Activated effector memory CD4-positive, alpha-beta T cell treated with Interleukin-2 at 50 U/mL for 16 hours (primary cell): ENCODE data around the gene FOXL2NB.

Experiments used
- DNase-seq: peaks from one replicate; pipeline ENCODE4 v3.0.0-alpha.2; 2020

Gene FOXL2NB

DNA sequence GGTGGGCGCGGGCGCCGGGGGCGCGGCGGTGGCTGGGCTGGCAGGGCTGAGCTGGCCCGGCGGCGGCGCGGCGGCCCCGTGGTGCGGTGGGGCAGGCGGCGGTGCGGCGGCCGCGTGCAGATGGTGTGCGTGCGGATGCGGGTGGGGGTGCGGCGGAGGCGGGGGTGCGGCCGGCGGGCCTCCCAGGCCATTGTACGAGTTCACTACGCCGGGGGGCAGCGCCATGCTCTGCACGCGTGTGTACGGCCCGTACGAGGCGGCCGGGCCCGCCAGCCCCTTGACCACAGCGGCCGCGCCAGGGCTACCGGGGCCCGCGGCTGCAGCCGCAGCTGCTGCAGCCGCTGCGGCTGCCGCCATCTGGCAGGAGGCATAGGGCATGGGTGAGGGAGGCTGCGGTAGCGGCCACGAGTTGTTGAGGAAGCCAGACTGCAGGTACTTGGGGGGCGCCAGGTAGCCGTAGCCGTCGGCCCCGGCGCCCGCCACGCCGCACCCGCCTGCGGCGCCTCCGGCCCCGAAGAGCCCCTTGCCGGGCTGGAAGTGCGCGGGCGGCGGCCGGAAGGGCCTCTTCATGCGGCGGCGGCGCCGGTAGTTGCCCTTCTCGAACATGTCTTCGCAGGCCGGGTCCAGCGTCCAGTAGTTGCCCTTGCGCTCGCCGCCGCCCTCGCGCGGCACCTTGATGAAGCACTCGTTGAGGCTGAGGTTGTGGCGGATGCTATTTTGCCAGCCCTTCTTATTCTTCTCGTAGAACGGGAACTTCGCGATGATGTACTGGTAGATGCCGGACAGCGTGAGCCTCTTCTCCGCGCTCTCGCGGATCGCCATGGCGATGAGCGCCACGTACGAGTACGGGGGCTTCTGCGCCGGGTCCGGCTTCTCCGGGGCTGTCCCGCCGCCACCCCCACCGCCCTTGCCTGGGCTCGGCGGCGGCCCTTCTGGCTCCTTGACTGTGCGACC, 1.0 kb upstream of the FOXL2NB start:
- no peak for DNase-seq

- DNase-seq, result no peak
These were observed 591 bp downstream of the FOXL2NB start for GRCh38 chr3:138947495-138948121.

- DNase-seq, result no peak
These were observed 1.5 kb downstream of the FOXL2NB start for GRCh38 chr3:138948371-138949001.

DNA sequence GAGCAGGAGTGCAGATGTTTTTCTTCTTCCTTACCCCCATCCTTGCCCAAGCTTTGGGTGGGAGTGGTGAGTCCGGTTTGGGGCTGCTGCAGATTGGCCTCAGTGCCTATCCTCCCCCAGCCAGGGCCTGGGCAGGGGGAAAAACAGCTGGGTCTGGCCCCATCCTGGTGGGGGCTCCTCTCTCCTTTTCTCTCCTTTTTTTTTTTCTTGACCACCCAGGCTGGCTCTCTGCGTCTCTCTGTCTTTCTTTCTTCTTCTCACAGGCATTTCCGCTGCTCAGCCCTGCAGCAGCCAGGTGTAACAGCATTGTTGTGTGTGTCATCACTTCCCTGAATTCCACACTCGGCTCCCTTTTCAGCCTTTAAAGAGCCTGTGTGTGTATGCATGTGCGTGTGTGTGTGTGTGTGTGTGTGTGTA, 2.0 kb downstream of the FOXL2NB start:
- DNase-seq, result no peak

DNA sequence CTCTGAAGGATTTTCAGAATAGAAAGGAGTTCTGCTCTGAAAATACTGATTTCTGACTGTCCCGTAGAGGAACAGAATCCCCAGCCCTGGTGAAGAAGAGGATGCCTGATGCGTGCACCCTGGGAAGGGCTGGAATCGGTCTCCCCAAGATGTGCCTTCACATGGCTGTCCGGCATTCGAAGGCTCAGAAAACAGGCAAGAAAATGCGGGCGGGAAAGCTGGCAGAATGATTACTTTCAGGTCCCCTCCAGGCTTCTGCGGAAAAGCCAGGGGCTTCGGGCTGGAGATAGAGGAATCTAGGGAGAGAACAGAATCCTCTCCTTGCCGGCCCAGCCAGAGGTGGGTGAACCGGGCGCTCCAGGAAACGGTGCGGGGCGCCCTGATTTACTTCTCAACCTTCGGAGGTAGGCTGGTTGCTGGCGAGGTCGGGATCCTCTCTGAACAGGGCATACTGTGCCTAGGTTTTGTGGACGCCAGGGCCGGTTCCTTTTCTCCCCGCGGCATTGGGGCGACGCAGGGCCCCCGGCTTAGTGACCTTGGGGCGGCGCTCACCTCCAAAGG, 2.5 kb downstream of the FOXL2NB start:
- no peak for DNase-seq

GRCh38 chr3:138950006-138950644, 3.1 kb downstream of the FOXL2NB start:
- DNase-seq, result no peak

GRCh38 chr3:138950701-138951100, 3.7 kb downstream of the FOXL2NB start:
- DNase-seq, result no peak

- DNase-seq, result no peak
These were observed 13.4 kb downstream of the FOXL2NB start for GRCh38 chr3:138960417-138960852.

DNA sequence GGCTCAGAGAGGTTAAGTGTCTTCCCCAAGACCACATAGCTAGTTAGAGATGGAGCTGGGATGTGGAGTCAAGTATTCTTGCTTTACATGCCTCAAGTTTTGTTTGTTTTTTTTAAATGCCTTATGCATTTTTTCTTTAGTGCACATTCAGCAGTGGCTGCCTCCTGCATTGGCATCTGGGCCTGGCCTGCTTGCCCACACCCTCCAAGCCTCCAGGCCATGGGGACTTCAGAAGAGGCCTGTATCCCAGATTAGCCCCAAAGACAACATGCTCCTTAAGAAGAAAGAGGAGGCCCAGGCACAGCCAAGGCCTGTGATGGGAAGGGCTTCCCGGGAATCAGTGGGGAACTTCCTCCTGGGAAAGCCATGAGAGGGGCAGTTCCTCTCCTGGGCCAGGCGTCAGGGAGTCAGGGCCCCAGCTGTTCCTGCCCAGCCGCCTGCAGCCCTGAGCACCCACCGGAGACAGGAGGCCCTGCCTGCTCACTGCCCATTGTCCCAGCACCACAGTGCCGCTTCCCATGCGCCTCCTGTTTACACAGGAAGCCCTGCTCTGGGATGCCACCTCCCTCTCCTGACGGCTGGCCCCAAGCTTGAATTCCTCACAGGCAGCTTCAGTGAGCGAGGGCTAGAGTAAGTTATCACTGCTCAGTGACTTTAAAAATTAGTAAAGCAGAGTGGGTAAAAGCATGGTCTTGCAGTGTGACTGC, 16.0 kb downstream of the FOXL2NB start:
- no peak for DNase-seq

- DNase-seq, result no peak
These were observed 17.2 kb downstream of the FOXL2NB start for GRCh38 chr3:138964264-138964663.

- DNase-seq, result no peak
These were observed 17.9 kb downstream of the FOXL2NB start for GRCh38 chr3:138964923-138965322.

DNA sequence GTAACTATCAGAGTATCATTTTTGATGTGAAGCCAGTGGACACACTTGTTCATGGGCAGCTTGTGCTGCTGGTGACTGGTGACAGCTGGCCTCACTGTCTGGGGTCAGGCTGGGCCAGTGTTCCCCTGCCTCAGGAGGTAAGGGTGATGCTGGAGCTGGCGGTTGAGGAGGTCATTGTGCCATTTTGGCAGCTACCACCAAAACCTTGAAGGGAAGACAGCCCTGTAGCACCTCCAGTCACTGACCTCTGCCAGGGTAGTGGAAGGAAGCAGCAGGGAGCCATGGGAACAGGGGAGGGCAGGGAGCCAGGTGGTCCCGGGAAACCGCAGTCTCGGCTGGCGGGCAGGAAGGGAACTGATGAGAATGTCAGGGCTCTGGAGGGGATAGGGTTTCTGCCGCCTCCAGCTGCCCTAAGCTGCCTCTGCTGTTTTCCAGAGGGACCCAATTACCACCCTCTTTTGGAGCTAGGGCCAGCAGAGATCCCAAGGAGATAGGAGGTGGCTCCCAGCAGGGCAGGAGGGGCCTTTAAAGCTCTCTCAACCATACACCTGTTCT, 24.8 kb downstream of the FOXL2NB start:
- no peak for DNase-seq

GRCh38 chr3:138972941-138973340, 25.9 kb downstream of the FOXL2NB start:
- no peak for DNase-seq

- DNase-seq, result no peak
These were observed 27.4 kb downstream of the FOXL2NB start for GRCh38 chr3:138974462-138974861.

- no peak for DNase-seq
These were observed 28.3 kb downstream of the FOXL2NB start for GRCh38 chr3:138975351-138975750.

GRCh38 chr3:138976047-138976446, 29.0 kb downstream of the FOXL2NB start:
- no peak for DNase-seq

DNA sequence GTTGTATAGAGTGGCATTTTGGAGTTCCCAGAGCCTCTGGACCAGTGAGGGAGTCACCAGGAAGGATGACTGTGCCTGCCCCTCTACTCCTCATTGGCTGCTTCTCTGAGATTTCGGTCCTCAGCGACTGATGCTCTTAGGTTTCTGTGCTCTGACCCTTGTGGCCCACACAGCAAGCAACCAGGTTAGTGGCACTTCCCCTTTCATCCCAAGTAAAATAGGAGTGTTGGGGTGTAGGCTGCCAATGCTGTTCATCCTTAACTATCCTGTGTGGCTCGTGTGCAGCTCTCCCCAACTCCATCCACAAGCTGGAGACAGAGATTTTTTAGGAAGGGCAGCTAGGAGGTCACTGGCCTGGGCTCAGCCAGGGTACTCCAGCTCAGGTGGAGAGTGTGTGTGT, 37.8 kb downstream of the FOXL2NB start:
- no peak for DNase-seq

DNA sequence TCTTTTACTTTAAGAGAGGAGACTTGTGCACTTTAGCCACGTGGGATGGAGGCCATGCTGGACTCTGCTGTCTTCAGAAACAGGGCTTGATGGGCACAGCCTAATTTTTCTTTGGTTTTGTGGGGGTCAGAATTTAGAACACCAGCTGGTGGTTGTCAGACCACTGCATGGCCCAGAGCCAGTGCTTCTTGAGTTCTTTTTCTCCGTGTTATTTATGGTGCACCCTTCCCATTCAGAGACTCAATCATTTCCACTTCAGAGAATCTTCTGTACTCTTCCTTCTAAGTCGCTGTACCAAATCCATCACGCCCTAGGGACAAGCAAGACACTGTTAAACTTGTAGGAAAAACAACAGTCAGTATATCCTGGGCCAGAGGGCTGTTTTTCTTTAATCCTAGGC, 38.9 kb downstream of the FOXL2NB start:
- no peak for DNase-seq

- no peak for DNase-seq
These were observed 40.2 kb downstream of the FOXL2NB start for GRCh38 chr3:138987181-138987580.

GRCh38 chr3:138995706-138996105, 48.7 kb downstream of the FOXL2NB start:
- DNase-seq, result no peak
